Fibroblast of lung (primary cell): ENCODE results near the gene APBA2.

ENCODE experiments used
- CTCF ChIP-seq, 2 donors: IDR thresholded peaks in 1 of 2; conservative IDR thresholded peaks in 1 of 2; 1 replicate in 1 of 2; 2 replicates in 1 of 2; pipeline ENCODE4 v1.5.1; 2011 to 2012; ENCODE audit warnings: low read length in 2 of 2, control low read depth in 1 of 2, inconsistent platforms in 1 of 2, low read depth in 1 of 2, mild to moderate bottlenecking in 1 of 2
- EZH2 ChIP-seq: IDR thresholded peaks from 2 replicates; pipeline ENCODE4 v1.5.1; 2012; ENCODE audit warnings: low read length, control low read depth, mild to moderate bottlenecking; ENCODE audit errors: missing control alignments

GRCh38 chr15:29071232-29071881 is 185.6 kb downstream of the APBA2 start:
- TF ChIP-seq CTCF (conservative IDR thresholded peaks at IDR 0.05 in 1 of 2, IDR thresholded peaks at IDR 0.05 in 1 of 2; ENCODE audit: low read depth in 1 of 2, low read length in 2 of 2) (no peak), EZH2 (no peak)
